ENCODE data around the gene PRKAR1B.

GRCh38 chr7:531777-532176, 195.3 kb downstream of the PRKAR1B start:
- TF ChIP-seq CTCF (IDR thresholded peaks at IDR 0.05), result no peak
- no peak for TF ChIP-seq POLR2AphosphoS5 (IDR thresholded peaks at IDR 0.05)
